Activated CD8-positive, alpha-beta memory T cell treated with anti-CD3 and anti-CD28 coated beads for 1 hour (primary cell): ENCODE data around the gene STRN4.

Experiments
- DNase-seq, 2 donors: peaks; one replicate each; pipeline ENCODE4 v3.0.0-alpha.2; 2020; ENCODE audit warnings: low read depth in 1 of 2; ENCODE audit errors: extremely low read depth in 1 of 2

The STRN4 gene

GRCh38 chr19:46744005-46744691 is 2.1 kb downstream of the STRN4 start:
- DNase-seq, result no peak

- no peak for DNase-seq
Measured at GRCh38 chr19:46742926-46743480, 3.2 kb downstream of the STRN4 start.

GRCh38 chr19:46741447-46741846 is 4.8 kb downstream of the STRN4 start:
- DNase-seq, result no peak

GRCh38 chr19:46739290-46739771 is 6.9 kb downstream of the STRN4 start:
- no peak for DNase-seq

- DNase-seq, result no peak
Measured at GRCh38 chr19:46737761-46738171, 8.5 kb downstream of the STRN4 start.

- no peak for DNase-seq
Measured at GRCh38 chr19:46737298-46737654, 9.0 kb downstream of the STRN4 start.

- DNase-seq, result no peak
Measured at GRCh38 chr19:46736531-46737297, 9.5 kb downstream of the STRN4 start.

GRCh38 chr19:46733690-46734292 is 12.5 kb downstream of the STRN4 start:
- DNase-seq, result no peak

GRCh38 chr19:46732966-46733689 is 13.1 kb downstream of the STRN4 start:
- no peak for DNase-seq

GRCh38 chr19:46732172-46732938 is 13.9 kb downstream of the STRN4 start:
- DNase-seq, result no peak

- DNase-seq, result no peak
Measured at GRCh38 chr19:46731584-46731983, 14.7 kb downstream of the STRN4 start.

- DNase-seq, result no peak
Measured at GRCh38 chr19:46731007-46731501, 15.2 kb downstream of the STRN4 start.

- DNase-seq, result no peak
Measured at GRCh38 chr19:46730595-46730994, 15.7 kb downstream of the STRN4 start.

GRCh38 chr19:46730187-46730586 is 16.1 kb downstream of the STRN4 start:
- no peak for DNase-seq

- no peak for DNase-seq
Measured at GRCh38 chr19:46729696-46730095, 16.6 kb downstream of the STRN4 start.

- DNase-seq, result peak; percentile 55 to 82
Measured at GRCh38 chr19:46728693-46729339, 17.4 kb downstream of the STRN4 start.

- no peak for DNase-seq
Measured at GRCh38 chr19:46728208-46728607, 18.0 kb downstream of the STRN4 start.

- DNase-seq, result no peak
Measured at GRCh38 chr19:46727757-46728156, 18.5 kb downstream of the STRN4 start.

GRCh38 chr19:46726971-46727501 is 19.2 kb downstream of the STRN4 start:
- no peak for DNase-seq
